Stimulated activated CD8-positive, alpha-beta memory T cell treated with anti-CD3 and anti-CD28 coated beads, Interleukin-12 subunit alpha, Interleukin-12 subunit beta, amount 100 ng/mL, for 1 hour (primary cell): ENCODE data around the gene MAPK8.

Source experiments
- DNase-seq: peaks from one replicate; pipeline ENCODE4 v3.0.0-alpha.2; 2020; ENCODE audit warnings: low read depth

The MAPK8 gene

GRCh38 chr10:48477141-48477540 is 170.7 kb downstream of the MAPK8 start:
- no peak for DNase-seq

- no peak for DNase-seq
Measured at GRCh38 chr10:48477616-48478015, 171.1 kb downstream of the MAPK8 start.

- no peak for DNase-seq
Measured at GRCh38 chr10:48478469-48478868, 172.0 kb downstream of the MAPK8 start.

GRCh38 chr10:48478980-48479811 is 172.7 kb downstream of the MAPK8 start:
- DNase-seq, result no peak

- DNase-seq, result no peak
Measured at GRCh38 chr10:48480397-48481374, 174.2 kb downstream of the MAPK8 start.

- no peak for DNase-seq
Measured at GRCh38 chr10:48481385-48481784, 174.9 kb downstream of the MAPK8 start.

- DNase-seq, result no peak
Measured at GRCh38 chr10:48482207-48482606, 175.7 kb downstream of the MAPK8 start.

GRCh38 chr10:48484911-48485310 is 178.4 kb downstream of the MAPK8 start:
- DNase-seq, result no peak

- DNase-seq, result no peak
Measured at GRCh38 chr10:48485711-48486110, 179.2 kb downstream of the MAPK8 start.

- DNase-seq, result no peak
Measured at GRCh38 chr10:48487244-48487643, 180.8 kb downstream of the MAPK8 start.
